Measurements from ENCODE around the gene MTCL1.

The MTCL1 gene

GRCh38 chr18:8719192-8719591 lies 13.8 kb downstream of the MTCL1 start:
- H3K4me3 ChIP-seq (ENCODE audit: severe bottlenecking) = no peak overlapping the region
- H3K4me1 ChIP-seq (ENCODE audit: insufficient read depth, poor library complexity, severe bottlenecking) = peaks cover 13% of the 10 kb centered on the region
- DNase-seq (ENCODE audit: low spot score) (no peak), ATAC-seq (ENCODE audit: low read depth) (no peak)
- no peaks in the 10 kb centered on the region for H3K9me3 ChIP-seq (ENCODE audit: severe bottlenecking)
- H3K36me3 ChIP-seq (ENCODE audit: low read depth) = peaks cover 59% of the 10 kb centered on the region
- no peak for TF ChIP-seq CTCF (IDR thresholded peaks at IDR 0.05; ENCODE audit: poor library complexity, severe bottlenecking)
- H3K27ac ChIP-seq (ENCODE audit: poor library complexity, severe bottlenecking) = no peak overlapping the region
- H3K27me3 ChIP-seq (ENCODE audit: insufficient read depth, poor library complexity, severe bottlenecking) = no peaks in the 10 kb centered on the region

GRCh38 chr18:8720141-8720540 lies 14.8 kb downstream of the MTCL1 start:
- H3K4me3 ChIP-seq (ENCODE audit: severe bottlenecking) = no peak overlapping the region
- TF ChIP-seq CTCF (IDR thresholded peaks at IDR 0.05; ENCODE audit: poor library complexity, severe bottlenecking) = no peak
- peaks cover 21% of the 10 kb centered on the region for H3K4me1 ChIP-seq (ENCODE audit: insufficient read depth, poor library complexity, severe bottlenecking)
- no peaks in the 10 kb centered on the region for H3K9me3 ChIP-seq (ENCODE audit: severe bottlenecking)
- DNase-seq (ENCODE audit: low spot score) (no peak), ATAC-seq (ENCODE audit: low read depth) (no peak)
- peaks cover 59% of the 10 kb centered on the region for H3K36me3 ChIP-seq (ENCODE audit: low read depth)
- H3K27me3 ChIP-seq (ENCODE audit: insufficient read depth, poor library complexity, severe bottlenecking) = no peaks in the 10 kb centered on the region
- H3K27ac ChIP-seq (ENCODE audit: poor library complexity, severe bottlenecking) = no peak overlapping the region

GRCh38 chr18:8721094-8721669 lies 15.8 kb downstream of the MTCL1 start:
- H3K27me3 ChIP-seq (ENCODE audit: insufficient read depth, poor library complexity, severe bottlenecking) = no peaks in the 10 kb centered on the region
- no peak for ATAC-seq (ENCODE audit: low read depth)
- H3K4me1 ChIP-seq (ENCODE audit: insufficient read depth, poor library complexity, severe bottlenecking) = peaks cover 21% of the 10 kb centered on the region
- H3K4me3 ChIP-seq (ENCODE audit: severe bottlenecking) = no peak overlapping the region
- peak overlapping the region; percentile 25 for H3K27ac ChIP-seq (ENCODE audit: poor library complexity, severe bottlenecking)
- no peaks in the 10 kb centered on the region for H3K9me3 ChIP-seq (ENCODE audit: severe bottlenecking)
- no peak for TF ChIP-seq CTCF (IDR thresholded peaks at IDR 0.05; ENCODE audit: poor library complexity, severe bottlenecking)
- H3K36me3 ChIP-seq (ENCODE audit: low read depth) = peaks cover 59% of the 10 kb centered on the region
- DNase-seq (ENCODE audit: low spot score) = no peak

GRCh38 chr18:8721716-8722115 lies 16.4 kb downstream of the MTCL1 start:
- peak overlapping the region; percentile 25 for H3K27ac ChIP-seq (ENCODE audit: poor library complexity, severe bottlenecking)
- peak; percentile 94 for ATAC-seq (ENCODE audit: low read depth)
- H3K36me3 ChIP-seq (ENCODE audit: low read depth) = peaks cover 62% of the 10 kb centered on the region
- H3K9me3 ChIP-seq (ENCODE audit: severe bottlenecking) = no peaks in the 10 kb centered on the region
- peaks cover 21% of the 10 kb centered on the region for H3K4me1 ChIP-seq (ENCODE audit: insufficient read depth, poor library complexity, severe bottlenecking)
- TF ChIP-seq CTCF (IDR thresholded peaks at IDR 0.05; ENCODE audit: poor library complexity, severe bottlenecking) = no peak
- DNase-seq (ENCODE audit: low spot score) = peak; percentile 73
- no peak overlapping the region for H3K4me3 ChIP-seq (ENCODE audit: severe bottlenecking)
- H3K27me3 ChIP-seq (ENCODE audit: insufficient read depth, poor library complexity, severe bottlenecking) = no peaks in the 10 kb centered on the region

- peaks cover 67% of the 10 kb centered on the region for H3K36me3 ChIP-seq (ENCODE audit: low read depth)
- DNase-seq (ENCODE audit: low spot score) (no peak), ATAC-seq (ENCODE audit: low read depth) (no peak)
- H3K27ac ChIP-seq (ENCODE audit: poor library complexity, severe bottlenecking) = peak overlapping the region; percentile 59
- TF ChIP-seq CTCF (IDR thresholded peaks at IDR 0.05; ENCODE audit: poor library complexity, severe bottlenecking) = no peak
- no peaks in the 10 kb centered on the region for H3K9me3 ChIP-seq (ENCODE audit: severe bottlenecking)
- H3K27me3 ChIP-seq (ENCODE audit: insufficient read depth, poor library complexity, severe bottlenecking) = no peaks in the 10 kb centered on the region
- H3K4me3 ChIP-seq (ENCODE audit: severe bottlenecking) = no peak overlapping the region
- H3K4me1 ChIP-seq (ENCODE audit: insufficient read depth, poor library complexity, severe bottlenecking) = peaks cover 21% of the 10 kb centered on the region
These were observed 17.8 kb downstream of the MTCL1 start for GRCh38 chr18:8722946-8723820.
